ENCODE results near the gene TPSAB1.

The TPSAB1 gene

GRCh38 chr16:1290860-1291575 lies 50.5 kb downstream of the TPSAB1 start:
- H4K20me1 ChIP-seq (ENCODE audit: insufficient read depth, low read length), result no peaks in the 10 kb centered on the region
- H3K79me2 ChIP-seq (ENCODE audit: insufficient read depth, low read length), result no peaks in the 10 kb centered on the region
- no peaks in the 10 kb centered on the region for H3K4me1 ChIP-seq (ENCODE audit: insufficient read depth, low read length)
- H3K36me3 ChIP-seq (ENCODE audit: insufficient read depth, low read length), result no peaks in the 10 kb centered on the region
- H3K4me3 ChIP-seq (ENCODE audit: low read depth in 1 of 2, low read length in 2 of 2), result no peak overlapping the region
- no peak overlapping the region for H3K4me2 ChIP-seq (ENCODE audit: insufficient read depth, low read length)
- H3K27ac ChIP-seq (ENCODE audit: low read length), result no peak overlapping the region
- H2AFZ ChIP-seq (ENCODE audit: low read depth, low read length), result no peak overlapping the region
- TF ChIP-seq CTCF (IDR thresholded peaks at IDR 0.05; ENCODE audit: borderline replicate concordance, extremely low read depth, low read length, poor library complexity, severe bottlenecking) (no peak), EZH2 (IDR thresholded peaks at IDR 0.05; ENCODE audit: borderline replicate concordance, low read depth, low read length, severe bottlenecking) (no peak)
- DNase-seq, result no peak
- H3K9ac ChIP-seq (ENCODE audit: low read depth, low read length), result no peak overlapping the region
- no peak for ATAC-seq (ENCODE audit: insufficient read depth, low read depth)
- H3K27me3 ChIP-seq (ENCODE audit: insufficient read depth, low read length, poor library complexity), result no peaks in the 10 kb centered on the region
- H3K9me3 ChIP-seq (ENCODE audit: insufficient read depth, low read length, severe bottlenecking), result no peaks in the 10 kb centered on the region

GRCh38 chr16:1291576-1291974 lies 51.1 kb downstream of the TPSAB1 start:
- Histone ChIP-seq H3K4me1 (ENCODE audit: insufficient read depth, low read length) (no peaks in the 10 kb centered on the region), H3K9ac (ENCODE audit: low read depth, low read length) (no peak overlapping the region), H3K36me3 (ENCODE audit: insufficient read depth, low read length) (no peaks in the 10 kb centered on the region), H3K27me3 (ENCODE audit: insufficient read depth, low read length, poor library complexity) (no peaks in the 10 kb centered on the region), H3K9me3 (ENCODE audit: insufficient read depth, low read length, severe bottlenecking) (no peaks in the 10 kb centered on the region), H3K27ac (ENCODE audit: low read length) (no peak overlapping the region), H3K79me2 (ENCODE audit: insufficient read depth, low read length) (no peaks in the 10 kb centered on the region), H2AFZ (ENCODE audit: low read depth, low read length) (no peak overlapping the region), H4K20me1 (ENCODE audit: insufficient read depth, low read length) (no peaks in the 10 kb centered on the region), H3K4me2 (ENCODE audit: insufficient read depth, low read length) (no peak overlapping the region), H3K4me3 (ENCODE audit: low read depth in 1 of 2, low read length in 2 of 2) (no peak overlapping the region)
- TF ChIP-seq EZH2 (IDR thresholded peaks at IDR 0.05; ENCODE audit: borderline replicate concordance, low read depth, low read length, severe bottlenecking) (no peak), CTCF (IDR thresholded peaks at IDR 0.05; ENCODE audit: borderline replicate concordance, extremely low read depth, low read length, poor library complexity, severe bottlenecking) (no peak)
- ATAC-seq (ENCODE audit: insufficient read depth, low read depth) (no peak), DNase-seq (no peak)
